HepG2 (cell line): ENCODE measurements around the gene CACNA2D1. TPM values are rescaled to one million over a fixed set of nuclear protein-coding genes. Genes with fewer than 3 reads are reported as not detected.

Experiments
- ATAC-seq: fragments of 200-7000 bp; cut with Tn5 transposase; 3 replicates; pipeline ENCODE4 v1.9.1; 2020; ENCODE audit warnings: mild to moderate bottlenecking, moderate library complexity
- BruUV-seq: library from RNA; stranded (reverse); fragments of 400-500 nt; replicated peaks from 2 replicates; lab custom pipeline; 2021; lab: Mats Ljungman, UMichigan
- CTCF ChIA-PET: fragments of 300-600 bp; formaldehyde crosslinking; extraction: SDS; loops from one replicate; lab custom pipeline; 2021; ENCODE audit warnings: low total read pairs, inconsistent platforms, low intra/inter-chr PET ratio; lab: Yijun Ruan, JAX
- POLR2A ChIA-PET: fragments of 350-600 bp; sonication (Branson Sonifier 250); formaldehyde crosslinking; loops from one replicate; lab custom pipeline; 2020; ENCODE audit warnings: antibody characterized with exemption, inconsistent platforms; lab: Yijun Ruan, JAX
- DNase-seq: peaks from one replicate; pipeline ENCODE4 v3.0.0-alpha.2; 2015; ENCODE audit warnings: low spot score
- FAIRE-seq: peaks from 3 replicates; lab custom pipeline; 2011; peaks lifted over from hg19 to GRCh38; lab: Jason Lieb, UNC
- H2AFZ ChIP-seq: one replicate; pipeline ENCODE4 v1.6.1; 2011; ENCODE audit warnings: low read length, inconsistent platforms
- H3K27ac ChIP-seq: fragments of 300-600 bp; 3 replicates; pipeline ENCODE4 v1.8.0; 2011; ENCODE audit warnings: mixed run types, mild to moderate bottlenecking, mixed read lengths, low read length, inconsistent platforms; ENCODE audit not compliant: insufficient read depth; ENCODE audit errors: extremely low read length
- H3K27me3 ChIP-seq, 2 experiments: fragments of 200-600 bp in 1 of 2; 2 replicates in 1 of 2; 3 replicates in 1 of 2; pipeline versions ENCODE4 v1.6.0 to v1.8.0; 2011; ENCODE audit warnings: low read length in 2 of 2, mild to moderate bottlenecking in 2 of 2, moderate library complexity in 2 of 2, inconsistent platforms in 1 of 2; ENCODE audit not compliant: insufficient read depth in 2 of 2, control insufficient read depth in 1 of 2
- H3K36me3 ChIP-seq, 2 experiments: fragments of 200-600 bp in 1 of 2; replicated peaks in 1 of 2; 2 replicates in 1 of 2; 3 replicates in 1 of 2; pipeline versions ENCODE4 v1.5.1 to v1.8.0; 2011; ENCODE audit warnings: low read length in 2 of 2, inconsistent platforms in 1 of 2; ENCODE audit not compliant: insufficient read depth in 2 of 2, control insufficient read depth in 1 of 2
- H3K4me1 ChIP-seq: 2 replicates; pipeline ENCODE4 v1.5.1; 2012; ENCODE audit warnings: low read length, inconsistent platforms; ENCODE audit not compliant: insufficient read depth
- H3K4me2 ChIP-seq: 2 replicates; pipeline ENCODE4 v1.6.0; 2011; ENCODE audit warnings: low read depth, low read length, inconsistent platforms
- H3K4me3 ChIP-seq, 3 experiments: fragments of 200-600 bp in 1 of 3; sonication (generic), shearing (Covaris generic) in 1 of 3; replicated peaks in 1 of 3; 2 replicates each; pipeline ENCODE4 v1.5.1; 2011 to 2016; ENCODE audit warnings: low read length in 3 of 3, inconsistent platforms in 2 of 3, low read depth in 2 of 3, mild to moderate bottlenecking in 2 of 3, control low read depth in 1 of 3, mixed read lengths in 1 of 3; ENCODE audit not compliant: insufficient read depth in 1 of 3
- H3K79me2 ChIP-seq: one replicate; pipeline ENCODE4 v1.6.1; 2011; ENCODE audit warnings: low read length, inconsistent platforms; ENCODE audit not compliant: insufficient read depth
- H3K9ac ChIP-seq: 2 replicates; pipeline ENCODE4 v1.6.0; 2011; ENCODE audit warnings: mild to moderate bottlenecking, low read depth, low read length, inconsistent platforms; ENCODE audit not compliant: insufficient read depth
- H3K9me3 ChIP-seq: 2 replicates; pipeline ENCODE4 v1.5.1; 2012; ENCODE audit warnings: mild to moderate bottlenecking, low read length
- H4K20me1 ChIP-seq: 2 replicates; pipeline ENCODE4 v1.6.0; 2011; ENCODE audit warnings: inconsistent platforms, mild to moderate bottlenecking, low read length, moderate library complexity; ENCODE audit not compliant: insufficient read depth
- ARHGAP35 ChIP-seq: sonication (generic); formaldehyde crosslinking; IDR thresholded peaks from 2 replicates; pipeline ENCODE4 v1.9.0; 2022; ENCODE audit warnings: mild to moderate bottlenecking, inconsistent platforms, moderate library complexity, missing genetic modification reagents, borderline replicate concordance
- BRF2 ChIP-seq: sonication (generic); formaldehyde crosslinking; IDR thresholded peaks from 2 replicates; pipeline ENCODE4 v1.8.1; 2022; ENCODE audit warnings: mild to moderate bottlenecking, missing genetic modification reagents
- HNRNPK ChIP-seq: fragments of 200-400 bp; formaldehyde crosslinking; IDR thresholded peaks from 2 replicates; pipeline ENCODE4 v1.6.1; 2018; ENCODE audit warnings: low read length, low read depth, moderate library complexity, mild to moderate bottlenecking; ENCODE audit not compliant: poor library complexity, severe bottlenecking
- MXD1 ChIP-seq: sonication (generic); formaldehyde crosslinking; IDR thresholded peaks from 2 replicates; pipeline ENCODE4 v1.4.0; 2020; ENCODE audit warnings: mild to moderate bottlenecking, missing genetic modification reagents
- POGK ChIP-seq: sonication (generic); formaldehyde crosslinking; conservative IDR thresholded peaks from 2 replicates; pipeline ENCODE4 v1.8.0; 2022; ENCODE audit warnings: mild to moderate bottlenecking, moderate library complexity, missing genetic modification reagents
- RFXAP ChIP-seq: sonication (generic); formaldehyde crosslinking; IDR thresholded peaks from 2 replicates; pipeline ENCODE4 v1.4.0; 2020; ENCODE audit warnings: missing genetic modification reagents, borderline replicate concordance
- SNAPC2 ChIP-seq: sonication (generic); formaldehyde crosslinking; IDR thresholded peaks from 2 replicates; pipeline ENCODE4 v1.8.1; 2022; ENCODE audit warnings: mild to moderate bottlenecking, missing genetic modification reagents
- ZBTB46 ChIP-seq: sonication (generic); formaldehyde crosslinking; IDR thresholded peaks from 2 replicates; pipeline ENCODE4 v1.4.0; 2020; ENCODE audit warnings: mild to moderate bottlenecking, missing genetic modification reagents, borderline replicate concordance
- ZNF142 ChIP-seq: sonication (generic); formaldehyde crosslinking; IDR thresholded peaks from 2 replicates; pipeline ENCODE4 v1.4.0; 2020; ENCODE audit warnings: missing genetic modification reagents
- ZNF205 ChIP-seq: IDR thresholded peaks from 2 replicates; pipeline ENCODE4 v1.6.1; 2018; ENCODE audit warnings: missing biosample characterization, missing genetic modification reagents
- ZNF792 ChIP-seq: IDR thresholded peaks from 2 replicates; pipeline ENCODE4 v1.6.1; 2016
- ZNF878 ChIP-seq: sonication (generic); formaldehyde crosslinking; IDR thresholded peaks from 2 replicates; pipeline ENCODE4 v1.8.1; 2023; ENCODE audit warnings: mild to moderate bottlenecking, missing genetic modification reagents, moderate library complexity
- ZSCAN31 ChIP-seq: sonication (generic); formaldehyde crosslinking; IDR thresholded peaks from 2 replicates; pipeline ENCODE4 v1.5.0; 2020; ENCODE audit warnings: low read depth, mild to moderate bottlenecking, missing genetic modification reagents
- WGBS: methylation state at CpG from one replicate; pipeline ENCODE4 v1.1.6; 2017; ENCODE audit warnings: low lambda C conversion rate; 5-methylcytosine and 5-hydroxymethylcytosine counted together
- in situ Hi-C: cut with HindIII; loops from 2 replicates; pipeline ENCODE4 v1.10.0; 2017; ENCODE audit warnings: low pct_unique_long_range_greater_than_20kb; ENCODE audit not compliant: extremely low pct_ligation_motif_present
- intact Hi-C: fragments of 100-400 bp; cut with micrococcal nuclease; formaldehyde crosslinking; loops from one replicate; pipeline ENCODE4 v1.10.0; 2022; ENCODE audit not compliant: unreplicated experiment
- polyA plus RNA-seq, 8 experiments: library from polyadenylated mRNA; depleted of rRNA in 3 of 8; stranded (reverse) in 7 of 8; unstranded in 1 of 8; fragments of >200 nt; fragmentation: Illumina TruSeq in 4 of 8; extraction: Trizol in 4 of 8; gene quantifications; 2 replicates each; pipeline versions ENCODE4 v1.2.1 to v1.2.3, GENCODE V29; 2011 to 2016; ENCODE audit warnings: low read depth in 4 of 8, missing spikeins in 1 of 8, mixed read lengths in 1 of 8; ENCODE audit not compliant: insufficient read depth in 1 of 8
- total RNA-seq, 5 experiments: library from RNA; depleted of rRNA; stranded (reverse); fragments of >200 nt; fragmentation: Illumina TruSeq; extraction: Trizol; gene quantifications; 2 replicates each; pipeline ENCODE4 v1.2.3, GENCODE V29; 2016; ENCODE audit warnings: low read depth in 1 of 5

The CACNA2D1 gene
- total and polyA plus RNA-seq, 2 of the 13 experiments (the other 11 are each of a cell fraction or from before 2014, with no cell fraction given) = not detected

- Histone ChIP-seq H4K20me1 (no peaks in the 10 kb centered on the region), H3K4me1 (no peaks in the 10 kb centered on the region), H3K79me2 (no peaks in the 10 kb centered on the region), H3K27me3 (no peaks in the 10 kb centered on the region), H3K9me3 (no peaks in the 10 kb centered on the region), H3K4me3 (no peak overlapping the region), H2AFZ (no peak overlapping the region), H3K4me2 (no peak overlapping the region), H3K9ac (no peak overlapping the region), H3K27ac (no peak overlapping the region), H3K36me3 (no peaks in the 10 kb centered on the region)
- WGBS = 1% methylated on average over 2 of the region's 2 CpGs
- ATAC-seq (no peak), DNase-seq (no peak)
- intact Hi-C loops = no loop called here
- ChIA-PET CTCF (no interaction called here), POLR2A (no interaction called here)
- BruUV-seq = no TSS peak
- in situ Hi-C loops = no loop called here
- TF ChIP-seq ZBTB46 (CRISPR knock-in tag) = no peak
- TF ChIP-seq HNRNPK = no peak
- no peak for TF ChIP-seq RFXAP (CRISPR knock-in tag)
- no peak for TF ChIP-seq ARHGAP35
- TF ChIP-seq ZNF205 (CRISPR knock-in tag) = no peak
- TF ChIP-seq ZSCAN31 (CRISPR knock-in tag) = no peak
- no peak for TF ChIP-seq BRF2 (CRISPR knock-in tag)
- TF ChIP-seq ZNF878 (CRISPR knock-in tag) = no peak
- TF ChIP-seq POGK (CRISPR knock-in tag) = no peak
- TF ChIP-seq ZNF792 (CRISPR knock-in tag) = no peak
- no peak for TF ChIP-seq MXD1
- TF ChIP-seq ZNF142 (CRISPR knock-in tag) = no peak
- TF ChIP-seq SNAPC2 (CRISPR knock-in tag) = no peak
- TF ChIP-seq, all 625 proteins: peak for 0
- FAIRE-seq = no peak
Observed at GRCh38 chr7:82330706-82331215, 112.8 kb downstream of the CACNA2D1 start.
